ENCODE results near the gene TMEM270.

DNA sequence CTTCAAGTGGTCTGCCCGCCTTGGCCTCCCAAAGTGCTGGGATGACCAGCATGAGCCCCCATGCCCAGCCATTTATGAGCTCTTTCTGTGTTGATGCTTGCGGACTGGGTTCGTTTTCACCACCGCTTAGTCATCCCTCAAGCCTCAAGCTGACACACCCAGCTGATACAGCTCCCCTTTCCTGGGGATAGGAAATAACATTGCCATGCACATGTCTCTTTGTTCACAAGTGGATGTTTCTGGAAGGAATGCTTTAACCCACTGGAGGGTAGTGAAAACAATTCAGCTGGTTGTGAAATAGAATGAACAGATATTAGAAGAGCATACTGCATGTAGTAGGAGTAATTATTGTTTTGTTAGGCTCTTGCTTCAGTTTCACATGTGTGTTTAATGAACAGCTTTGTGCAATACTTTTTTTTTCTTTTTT is 10.2 kb upstream of the TMEM270 start:
- no peak for TF ChIP-seq EZH2 (IDR thresholded peaks at IDR 0.05; ENCODE audit: borderline replicate concordance, control insufficient read depth, low read depth, low read length)
- TF ChIP-seq, protein P1, sequence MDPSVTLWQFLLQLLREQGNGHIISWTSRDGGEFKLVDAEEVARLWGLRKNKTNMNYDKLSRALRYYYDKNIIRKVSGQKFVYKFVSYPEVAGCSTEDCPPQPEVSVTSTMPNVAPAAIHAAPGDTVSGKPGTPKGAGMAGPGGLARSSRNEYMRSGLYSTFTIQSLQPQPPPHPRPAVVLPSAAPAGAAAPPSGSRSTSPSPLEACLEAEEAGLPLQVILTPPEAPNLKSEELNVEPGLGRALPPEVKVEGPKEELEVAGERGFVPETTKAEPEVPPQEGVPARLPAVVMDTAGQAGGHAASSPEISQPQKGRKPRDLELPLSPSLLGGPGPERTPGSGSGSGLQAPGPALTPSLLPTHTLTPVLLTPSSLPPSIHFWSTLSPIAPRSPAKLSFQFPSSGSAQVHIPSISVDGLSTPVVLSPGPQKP (IDR thresholded peaks at IDR 0.05; ENCODE audit: low read depth, low read length): no peak
- TF ChIP-seq SREBF2 (IDR thresholded peaks at IDR 0.05; ENCODE audit: low read length): no peak
- TF ChIP-seq SIN3A (IDR thresholded peaks at IDR 0.05; ENCODE audit: low read depth, low read length): no peak
- TF ChIP-seq SREBF1 (IDR thresholded peaks at IDR 0.05; ENCODE audit: low read length): no peak
- no peak for TF ChIP-seq CBX3 (IDR thresholded peaks at IDR 0.05; ENCODE audit: borderline replicate concordance, low read depth)
- TF ChIP-seq, protein P2, sequence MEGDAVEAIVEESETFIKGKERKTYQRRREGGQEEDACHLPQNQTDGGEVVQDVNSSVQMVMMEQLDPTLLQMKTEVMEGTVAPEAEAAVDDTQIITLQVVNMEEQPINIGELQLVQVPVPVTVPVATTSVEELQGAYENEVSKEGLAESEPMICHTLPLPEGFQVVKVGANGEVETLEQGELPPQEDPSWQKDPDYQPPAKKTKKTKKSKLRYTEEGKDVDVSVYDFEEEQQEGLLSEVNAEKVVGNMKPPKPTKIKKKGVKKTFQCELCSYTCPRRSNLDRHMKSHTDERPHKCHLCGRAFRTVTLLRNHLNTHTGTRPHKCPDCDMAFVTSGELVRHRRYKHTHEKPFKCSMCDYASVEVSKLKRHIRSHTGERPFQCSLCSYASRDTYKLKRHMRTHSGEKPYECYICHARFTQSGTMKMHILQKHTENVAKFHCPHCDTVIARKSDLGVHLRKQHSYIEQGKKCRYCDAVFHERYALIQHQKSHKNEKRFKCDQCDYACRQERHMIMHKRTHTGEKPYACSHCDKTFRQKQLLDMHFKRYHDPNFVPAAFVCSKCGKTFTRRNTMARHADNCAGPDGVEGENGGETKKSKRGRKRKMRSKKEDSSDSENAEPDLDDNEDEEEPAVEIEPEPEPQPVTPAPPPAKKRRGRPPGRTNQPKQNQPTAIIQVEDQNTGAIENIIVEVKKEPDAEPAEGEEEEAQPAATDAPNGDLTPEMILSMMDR (IDR thresholded peaks at IDR 0.05 in 2 of 3, conservative IDR thresholded peaks at IDR 0.05 in 1 of 3; ENCODE audit: control insufficient read depth in 2 of 3, extremely low read depth in 1 of 3, insufficient read depth in 1 of 3, low read depth in 3 of 3, low read length in 3 of 3): no peak
- TF ChIP-seq HDAC6 (IDR thresholded peaks at IDR 0.05; ENCODE audit: unreplicated experiment): no peak
